ENCODE results near the gene CARD19.

DNA sequence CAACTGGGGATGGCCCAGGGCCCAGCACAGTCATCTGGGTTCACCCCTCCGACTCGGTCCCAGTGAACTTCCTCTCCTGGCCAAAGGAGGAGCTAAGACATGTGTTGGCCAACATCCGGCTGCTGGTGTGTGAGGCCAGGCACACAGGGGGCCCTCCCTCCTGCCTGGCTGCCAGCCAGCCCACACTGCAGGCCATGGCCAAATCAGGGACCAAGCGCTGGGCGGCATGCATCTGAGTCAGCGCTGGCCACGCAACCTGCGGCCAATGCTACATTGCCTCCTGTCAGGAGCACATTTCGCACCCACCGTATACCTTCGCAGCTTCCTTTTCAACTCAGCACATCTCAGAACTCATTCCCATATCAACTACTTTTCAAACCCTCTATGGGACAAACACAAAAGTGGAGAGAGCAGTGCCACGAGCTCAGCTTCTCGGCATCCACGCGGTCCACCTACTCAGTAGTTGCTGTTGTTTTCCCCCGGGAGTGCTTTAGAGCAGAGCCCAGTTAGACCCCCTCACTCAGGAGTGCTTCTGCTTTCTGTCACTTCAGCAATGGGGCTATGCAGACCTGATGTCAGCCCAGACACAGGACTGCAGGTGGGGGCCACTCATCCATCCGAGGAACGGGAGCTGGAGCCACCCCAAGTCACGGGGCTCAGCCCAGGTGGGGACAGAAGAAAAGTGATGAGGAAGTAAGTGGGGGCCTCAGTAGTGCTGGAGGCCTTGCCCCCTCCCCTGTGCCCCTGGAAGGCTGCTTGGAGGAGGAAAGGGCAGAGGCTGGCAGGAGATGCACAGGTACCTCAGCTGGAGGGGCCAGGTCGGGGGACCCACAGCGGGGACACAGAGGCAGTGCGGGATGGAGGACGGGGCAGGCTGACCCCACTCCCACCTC is 24.2 kb downstream of the CARD19 start:
- TF ChIP-seq, protein P1, sequence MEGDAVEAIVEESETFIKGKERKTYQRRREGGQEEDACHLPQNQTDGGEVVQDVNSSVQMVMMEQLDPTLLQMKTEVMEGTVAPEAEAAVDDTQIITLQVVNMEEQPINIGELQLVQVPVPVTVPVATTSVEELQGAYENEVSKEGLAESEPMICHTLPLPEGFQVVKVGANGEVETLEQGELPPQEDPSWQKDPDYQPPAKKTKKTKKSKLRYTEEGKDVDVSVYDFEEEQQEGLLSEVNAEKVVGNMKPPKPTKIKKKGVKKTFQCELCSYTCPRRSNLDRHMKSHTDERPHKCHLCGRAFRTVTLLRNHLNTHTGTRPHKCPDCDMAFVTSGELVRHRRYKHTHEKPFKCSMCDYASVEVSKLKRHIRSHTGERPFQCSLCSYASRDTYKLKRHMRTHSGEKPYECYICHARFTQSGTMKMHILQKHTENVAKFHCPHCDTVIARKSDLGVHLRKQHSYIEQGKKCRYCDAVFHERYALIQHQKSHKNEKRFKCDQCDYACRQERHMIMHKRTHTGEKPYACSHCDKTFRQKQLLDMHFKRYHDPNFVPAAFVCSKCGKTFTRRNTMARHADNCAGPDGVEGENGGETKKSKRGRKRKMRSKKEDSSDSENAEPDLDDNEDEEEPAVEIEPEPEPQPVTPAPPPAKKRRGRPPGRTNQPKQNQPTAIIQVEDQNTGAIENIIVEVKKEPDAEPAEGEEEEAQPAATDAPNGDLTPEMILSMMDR (IDR thresholded peaks at IDR 0.05 in 2 of 3, conservative IDR thresholded peaks at IDR 0.05 in 1 of 3; ENCODE audit: borderline replicate concordance in 1 of 3, insufficient read depth in 1 of 3, low read depth in 2 of 3, low read length in 2 of 3) = peak in 2 of 3 experiments; percentile 25 to 45; a peak in 3 of 6 replicates
- TF ChIP-seq, protein P2, sequence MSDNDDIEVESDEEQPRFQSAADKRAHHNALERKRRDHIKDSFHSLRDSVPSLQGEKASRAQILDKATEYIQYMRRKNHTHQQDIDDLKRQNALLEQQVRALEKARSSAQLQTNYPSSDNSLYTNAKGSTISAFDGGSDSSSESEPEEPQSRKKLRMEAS (IDR thresholded peaks at IDR 0.05) = peak; percentile 97
- no peak for TF ChIP-seq POLR2A (IDR thresholded peaks at IDR 0.05; ENCODE audit: borderline replicate concordance, extremely low read depth, insufficient read depth, insufficient read length)
- TF ChIP-seq, protein P3, sequence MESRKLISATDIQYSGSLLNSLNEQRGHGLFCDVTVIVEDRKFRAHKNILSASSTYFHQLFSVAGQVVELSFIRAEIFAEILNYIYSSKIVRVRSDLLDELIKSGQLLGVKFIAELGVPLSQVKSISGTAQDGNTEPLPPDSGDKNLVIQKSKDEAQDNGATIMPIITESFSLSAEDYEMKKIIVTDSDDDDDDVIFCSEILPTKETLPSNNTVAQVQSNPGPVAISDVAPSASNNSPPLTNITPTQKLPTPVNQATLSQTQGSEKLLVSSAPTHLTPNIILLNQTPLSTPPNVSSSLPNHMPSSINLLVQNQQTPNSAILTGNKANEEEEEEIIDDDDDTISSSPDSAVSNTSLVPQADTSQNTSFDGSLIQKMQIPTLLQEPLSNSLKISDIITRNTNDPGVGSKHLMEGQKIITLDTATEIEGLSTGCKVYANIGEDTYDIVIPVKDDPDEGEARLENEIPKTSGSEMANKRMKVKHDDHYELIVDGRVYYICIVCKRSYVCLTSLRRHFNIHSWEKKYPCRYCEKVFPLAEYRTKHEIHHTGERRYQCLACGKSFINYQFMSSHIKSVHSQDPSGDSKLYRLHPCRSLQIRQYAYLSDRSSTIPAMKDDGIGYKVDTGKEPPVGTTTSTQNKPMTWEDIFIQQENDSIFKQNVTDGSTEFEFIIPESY (IDR thresholded peaks at IDR 0.05; ENCODE audit: extremely low read depth, insufficient replicate concordance, low read length) = no peak
- TF ChIP-seq EZH2 (IDR thresholded peaks at IDR 0.05) = no peak
- no peak for TF ChIP-seq EGR1 (IDR thresholded peaks at IDR 0.05; ENCODE audit: low read depth)
- TF ChIP-seq ZNF274 (IDR thresholded peaks at IDR 0.05; ENCODE audit: low read depth, low read length) = no peak
- TF ChIP-seq JUND (IDR thresholded peaks at IDR 0.05) = no peak; the same call in 1 of the 2 replicates
- TF ChIP-seq POLR2AphosphoS5 (IDR thresholded peaks at IDR 0.05; ENCODE audit: low read depth, low read length) = peak; percentile 89
- TF ChIP-seq ZFX (IDR thresholded peaks at IDR 0.05) = no peak
- TF ChIP-seq YY1 (IDR thresholded peaks at IDR 0.05; ENCODE audit: extremely low read depth, insufficient replicate concordance, low read depth, low read length) = no peak
- TF ChIP-seq EZH2phosphoT487 (IDR thresholded peaks at IDR 0.05; ENCODE audit: borderline replicate concordance) = no peak
